Measurements from ENCODE around the gene LDHAL6B.

- no peak for TF ChIP-seq CTCF (conservative IDR thresholded peaks at IDR 0.05 in 1 of 2, IDR thresholded peaks at IDR 0.05 in 1 of 2; ENCODE audit: low read depth in 1 of 2, low read length in 2 of 2)
- no peak for TF ChIP-seq EZH2 (IDR thresholded peaks at IDR 0.05; ENCODE audit: low read length, missing control alignments)
These were observed 35.6 kb upstream of the LDHAL6B start for GRCh38 chr15:59171067-59171397.

Data from fibroblast of lung (primary cell).